Measurements from ENCODE around the gene EYA2. TPM values are rescaled to one million over a fixed set of nuclear protein-coding genes. Genes with fewer than 3 reads are reported as not detected.

The EYA2 gene
- polyA plus RNA-seq, 3 donors = 0.04 to 0.16 TPM; not detected in 1

DNA sequence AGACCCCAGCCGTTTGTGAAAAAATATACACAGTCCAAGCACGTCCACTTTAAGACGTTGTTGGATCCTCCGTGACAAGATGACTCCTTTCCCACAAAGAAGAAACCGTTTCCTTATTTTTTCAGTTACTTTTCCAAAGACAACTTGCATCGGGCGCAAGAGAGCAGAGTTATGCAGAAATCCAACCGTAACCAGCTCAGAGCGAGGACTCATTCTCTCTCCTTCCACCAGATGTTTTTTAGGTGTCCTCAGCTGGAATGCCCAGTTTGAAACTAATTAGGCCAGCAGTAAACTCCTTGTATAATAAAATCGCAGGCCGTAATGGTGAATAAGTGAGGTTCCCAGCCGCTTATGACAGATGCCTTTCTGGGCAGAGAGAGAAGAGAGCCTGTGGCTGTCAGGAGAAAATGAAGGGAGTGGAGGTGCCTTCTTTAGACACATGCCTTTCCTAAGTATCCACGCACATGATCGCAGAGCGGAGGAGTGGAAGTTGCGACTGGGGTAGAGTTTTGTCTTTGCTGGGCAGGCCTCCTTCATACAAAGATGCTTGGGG lies 2.8 kb downstream of the EYA2 start:
- Histone ChIP-seq H3K9me3 (replicated peaks in 1 of 2; ENCODE audit: control insufficient read depth in 1 of 2, insufficient read depth in 1 of 2, low read length in 2 of 2) (peaks cover 0 to 4% of the 10 kb centered on the region in 2 donors), H3K4me1 (ENCODE audit: control insufficient read depth in 1 of 2, insufficient read depth in 2 of 2, low read length in 2 of 2) (no peaks in the 10 kb centered on the region), H4K20me1 (ENCODE audit: insufficient read depth, low read length) (no peaks in the 10 kb centered on the region), H3K27me3 (ENCODE audit: control insufficient read depth in 2 of 2, insufficient read depth in 2 of 2, low read length in 2 of 2) (peaks cover 46 to 57% of the 10 kb centered on the region in 2 donors), H3K4me3 (replicated peaks in 1 of 3; ENCODE audit: low read depth in 2 of 3, low read length in 3 of 3) (no peak overlapping the region), H3K27ac (ENCODE audit: low read depth in 1 of 2, low read length in 2 of 2) (no peak overlapping the region), H3K36me3 (replicated peaks in 1 of 2; ENCODE audit: control insufficient read depth in 1 of 2, insufficient read depth in 2 of 2, low read length in 2 of 2) (no peaks in the 10 kb centered on the region), H3K4me2 (replicated peaks; ENCODE audit: extremely low read depth, low read length, poor library complexity, severe bottlenecking) (no peak overlapping the region), H3K9ac (ENCODE audit: insufficient read depth, low read length, poor library complexity, severe bottlenecking) (no peak overlapping the region), H2AFZ (ENCODE audit: insufficient read depth, low read depth, low read length, poor library complexity, severe bottlenecking) (no peak overlapping the region), H3K79me2 (ENCODE audit: insufficient read depth, low read length) (no peaks in the 10 kb centered on the region)
- intact Hi-C loops (cut with micrococcal nuclease) = no loop called here
- H3K27me3 Mint-ChIP-seq (ENCODE audit: low read depth in 3 of 3) = peaks cover 55 to 68% (median 59%) of the 10 kb centered on the region in 3 donors
- WGBS (ENCODE audit: insufficient coverage) = 90% methylated on average over 13 of the region's 16 CpGs
- no peak for DNase-seq
- peaks cover 6% of the 10 kb centered on the region for H3K4me1 Mint-ChIP-seq
- no peak overlapping the region for H3K27ac Mint-ChIP-seq
- TF ChIP-seq, protein P1, sequence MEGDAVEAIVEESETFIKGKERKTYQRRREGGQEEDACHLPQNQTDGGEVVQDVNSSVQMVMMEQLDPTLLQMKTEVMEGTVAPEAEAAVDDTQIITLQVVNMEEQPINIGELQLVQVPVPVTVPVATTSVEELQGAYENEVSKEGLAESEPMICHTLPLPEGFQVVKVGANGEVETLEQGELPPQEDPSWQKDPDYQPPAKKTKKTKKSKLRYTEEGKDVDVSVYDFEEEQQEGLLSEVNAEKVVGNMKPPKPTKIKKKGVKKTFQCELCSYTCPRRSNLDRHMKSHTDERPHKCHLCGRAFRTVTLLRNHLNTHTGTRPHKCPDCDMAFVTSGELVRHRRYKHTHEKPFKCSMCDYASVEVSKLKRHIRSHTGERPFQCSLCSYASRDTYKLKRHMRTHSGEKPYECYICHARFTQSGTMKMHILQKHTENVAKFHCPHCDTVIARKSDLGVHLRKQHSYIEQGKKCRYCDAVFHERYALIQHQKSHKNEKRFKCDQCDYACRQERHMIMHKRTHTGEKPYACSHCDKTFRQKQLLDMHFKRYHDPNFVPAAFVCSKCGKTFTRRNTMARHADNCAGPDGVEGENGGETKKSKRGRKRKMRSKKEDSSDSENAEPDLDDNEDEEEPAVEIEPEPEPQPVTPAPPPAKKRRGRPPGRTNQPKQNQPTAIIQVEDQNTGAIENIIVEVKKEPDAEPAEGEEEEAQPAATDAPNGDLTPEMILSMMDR (IDR thresholded peaks at IDR 0.05) = no peak
- peaks cover 0 to 3% (median 0%) of the 10 kb centered on the region in 7 donors for H3K9me3 Mint-ChIP-seq
- H3K36me3 Mint-ChIP-seq = no peaks in the 10 kb centered on the region
- peak overlapping the region in 1 of 2 donors; percentile 58 for H3K4me3 Mint-ChIP-seq

DNA sequence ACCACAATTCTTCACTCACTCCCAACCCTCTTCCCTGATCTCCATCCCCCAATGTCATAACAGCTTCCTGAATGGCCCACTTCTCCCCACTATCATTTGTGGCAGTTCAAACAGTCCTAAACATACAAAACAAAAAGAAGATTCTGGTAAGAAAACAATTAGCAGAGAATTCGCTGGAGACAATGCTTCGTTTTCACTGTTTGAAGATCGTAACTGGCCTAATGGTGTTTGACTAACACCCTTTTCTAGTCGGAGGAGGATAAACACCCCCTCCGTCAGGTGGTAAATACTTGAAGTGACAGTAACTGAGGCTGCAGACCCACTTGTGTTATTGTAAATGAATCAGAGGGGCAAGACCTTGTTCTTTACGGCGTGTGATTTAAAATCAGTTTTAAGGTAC lies 3.8 kb downstream of the EYA2 start:
- intact Hi-C loops (cut with micrococcal nuclease) = no loop called here
- Histone ChIP-seq H3K79me2 (ENCODE audit: insufficient read depth, low read length) (no peaks in the 10 kb centered on the region), H3K4me2 (replicated peaks; ENCODE audit: extremely low read depth, low read length, poor library complexity, severe bottlenecking) (no peak overlapping the region), H3K4me3 (replicated peaks in 1 of 3; ENCODE audit: low read depth in 2 of 3, low read length in 3 of 3) (no peak overlapping the region), H3K9me3 (replicated peaks in 1 of 2; ENCODE audit: control insufficient read depth in 1 of 2, insufficient read depth in 1 of 2, low read length in 2 of 2) (peaks cover 0 to 4% of the 10 kb centered on the region in 2 donors), H2AFZ (ENCODE audit: insufficient read depth, low read depth, low read length, poor library complexity, severe bottlenecking) (no peak overlapping the region), H4K20me1 (ENCODE audit: insufficient read depth, low read length) (no peaks in the 10 kb centered on the region), H3K36me3 (replicated peaks in 1 of 2; ENCODE audit: control insufficient read depth in 1 of 2, insufficient read depth in 2 of 2, low read length in 2 of 2) (no peaks in the 10 kb centered on the region), H3K27me3 (ENCODE audit: control insufficient read depth in 2 of 2, insufficient read depth in 2 of 2, low read length in 2 of 2) (peaks cover 36 to 47% of the 10 kb centered on the region in 2 donors), H3K27ac (ENCODE audit: low read depth in 1 of 2, low read length in 2 of 2) (no peak overlapping the region), H3K9ac (ENCODE audit: insufficient read depth, low read length, poor library complexity, severe bottlenecking) (no peak overlapping the region), H3K4me1 (ENCODE audit: control insufficient read depth in 1 of 2, insufficient read depth in 2 of 2, low read length in 2 of 2) (no peaks in the 10 kb centered on the region)
- 92% methylated on average over 5 of the region's 7 CpGs for WGBS (ENCODE audit: insufficient coverage)
- Mint-ChIP-seq H3K27me3 (ENCODE audit: low read depth in 3 of 3) (peaks cover 51 to 58% (median 52%) of the 10 kb centered on the region in 3 donors), H3K9me3 (peaks cover 0 to 3% (median 0%) of the 10 kb centered on the region in 7 donors), H3K4me3 (peak overlapping the region in 1 of 2 donors; percentile 58), H3K4me1 (peaks cover 6% of the 10 kb centered on the region), H3K36me3 (no peaks in the 10 kb centered on the region), H3K27ac (no peak overlapping the region)
- TF ChIP-seq, protein P1 (IDR thresholded peaks at IDR 0.05) = no peak
- DNase-seq = no peak

Data from CD14-positive monocyte (primary cell).